A549 (cell line): Measurements from ENCODE around the gene ING5.

Experiments
- BHLHE40 ChIP-seq: IDR thresholded peaks from 2 replicates; pipeline ENCODE4 v1.6.1; 2012; ENCODE audit warnings: low read depth, low read length, inconsistent platforms
- CHD2 ChIP-seq: fragments of 150-350 bp; IDR thresholded peaks from 2 replicates; pipeline ENCODE4 v1.6.1; 2014; ENCODE audit warnings: low read length; ENCODE audit not compliant: partially characterized antibody
- FOSB ChIP-seq: fragments of 250-450 bp; sonication (Bioruptor Pico); IDR thresholded peaks from 2 replicates; pipeline ENCODE4 v1.5.0; 2020; ENCODE audit warnings: mild to moderate bottlenecking, moderate library complexity
- GATA3 ChIP-seq: IDR thresholded peaks from 2 replicates; pipeline ENCODE4 v1.6.1; 2012; ENCODE audit warnings: borderline replicate concordance
- HOXB13 ChIP-seq: fragments of 250-450 bp; sonication (Bioruptor Pico); IDR thresholded peaks from 2 replicates; pipeline ENCODE4 v1.5.0; 2020; ENCODE audit warnings: low read depth, mild to moderate bottlenecking, moderate library complexity
- JUN ChIP-seq, 2 experiments: fragments of >200 bp; sonication (Bioruptor Twin); formaldehyde crosslinking; IDR thresholded peaks; 2 replicates in 1 of 2; 3 replicates in 1 of 2; pipeline ENCODE4 v1.6.1; 2016 to 2017
- PHF8 ChIP-seq: fragments of 200-600 bp; sonication (generic); IDR thresholded peaks from 2 replicates; pipeline ENCODE4 v1.6.1; 2016; ENCODE audit warnings: low read depth, mild to moderate bottlenecking, antibody characterized with exemption, moderate library complexity, borderline replicate concordance
- POLR2A ChIP-seq: IDR thresholded peaks from 2 replicates; pipeline ENCODE4 v1.6.1; 2012; ENCODE audit warnings: mild to moderate bottlenecking, low read length
- POLR2AphosphoS2 ChIP-seq: conservative IDR thresholded peaks from 2 replicates; pipeline ENCODE4 v1.6.1; 2012; ENCODE audit warnings: low read length, improper control_type of control experiment, inconsistent platforms
- TF ChIP-seq, protein P1 (sequence below): IDR thresholded peaks from 2 replicates; pipeline ENCODE4 v1.6.1; 2012
- TF ChIP-seq, protein P2 (sequence below): fragments of >200 bp; sonication (Bioruptor Twin); formaldehyde crosslinking; IDR thresholded peaks from 3 replicates; pipeline ENCODE4 v1.5.1; 2016
- TF ChIP-seq, protein P3 (sequence below): fragments of 450-650 bp; IDR thresholded peaks from 2 replicates; pipeline ENCODE4 v1.6.1; 2014; ENCODE audit warnings: antibody characterized with exemption

DNA sequence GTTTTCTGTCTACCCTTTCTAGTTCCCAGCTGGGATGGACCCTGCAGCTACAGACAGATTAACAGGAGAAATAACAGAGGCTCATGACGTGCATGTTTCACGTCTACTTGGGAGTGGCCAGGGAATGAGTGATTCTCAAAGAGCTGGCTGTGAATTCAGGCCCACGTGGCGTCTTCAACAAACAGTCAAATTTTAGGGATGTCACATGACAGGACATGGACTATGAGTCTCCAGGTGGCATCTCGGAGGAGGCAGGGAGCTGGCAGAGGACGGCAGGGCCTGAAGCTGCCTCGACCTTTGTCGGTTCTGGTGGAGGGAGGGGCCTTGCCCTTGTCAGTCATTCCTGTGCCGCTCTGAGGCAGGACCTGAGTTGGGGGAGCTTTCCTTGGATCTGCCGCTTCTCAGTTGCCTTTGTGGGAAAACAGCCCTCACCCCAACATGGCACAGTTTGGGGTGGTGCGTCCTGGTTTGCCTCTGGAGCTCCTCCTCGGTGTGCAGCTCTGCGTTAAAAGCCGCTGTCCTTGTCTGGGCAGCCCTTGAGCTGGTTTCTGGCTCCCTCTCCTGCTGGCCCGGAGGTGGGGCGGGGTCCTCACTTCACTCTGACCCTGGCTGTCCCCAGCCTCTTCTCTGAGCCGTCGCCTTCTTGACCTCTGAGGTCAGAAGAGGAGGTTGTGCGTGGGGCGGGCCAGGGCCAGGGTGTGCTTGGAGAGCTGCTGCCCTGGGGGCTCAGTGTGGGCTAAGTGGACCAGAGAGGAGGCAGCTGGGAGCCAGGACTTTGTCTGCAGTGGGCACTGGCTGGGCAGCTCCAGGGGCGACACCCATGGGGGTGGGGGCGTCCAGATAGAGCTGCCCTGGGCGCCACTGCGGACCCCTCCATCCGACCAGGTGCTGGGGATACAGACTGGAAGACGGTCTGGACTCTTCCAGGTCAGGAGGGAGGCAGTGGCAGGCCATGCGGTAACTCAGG is 62.7 kb downstream of the ING5 start:
- no peak for TF ChIP-seq JUN (IDR thresholded peaks at IDR 0.05)
- TF ChIP-seq POLR2A: no peak
- no peak for TF ChIP-seq POLR2AphosphoS2
- TF ChIP-seq HOXB13: no peak
- TF ChIP-seq BHLHE40: no peak
- no peak for TF ChIP-seq FOSB (CRISPR knock-in tag)
- TF ChIP-seq, protein P1, sequence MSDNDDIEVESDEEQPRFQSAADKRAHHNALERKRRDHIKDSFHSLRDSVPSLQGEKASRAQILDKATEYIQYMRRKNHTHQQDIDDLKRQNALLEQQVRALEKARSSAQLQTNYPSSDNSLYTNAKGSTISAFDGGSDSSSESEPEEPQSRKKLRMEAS: no peak
- TF ChIP-seq, protein P2, sequence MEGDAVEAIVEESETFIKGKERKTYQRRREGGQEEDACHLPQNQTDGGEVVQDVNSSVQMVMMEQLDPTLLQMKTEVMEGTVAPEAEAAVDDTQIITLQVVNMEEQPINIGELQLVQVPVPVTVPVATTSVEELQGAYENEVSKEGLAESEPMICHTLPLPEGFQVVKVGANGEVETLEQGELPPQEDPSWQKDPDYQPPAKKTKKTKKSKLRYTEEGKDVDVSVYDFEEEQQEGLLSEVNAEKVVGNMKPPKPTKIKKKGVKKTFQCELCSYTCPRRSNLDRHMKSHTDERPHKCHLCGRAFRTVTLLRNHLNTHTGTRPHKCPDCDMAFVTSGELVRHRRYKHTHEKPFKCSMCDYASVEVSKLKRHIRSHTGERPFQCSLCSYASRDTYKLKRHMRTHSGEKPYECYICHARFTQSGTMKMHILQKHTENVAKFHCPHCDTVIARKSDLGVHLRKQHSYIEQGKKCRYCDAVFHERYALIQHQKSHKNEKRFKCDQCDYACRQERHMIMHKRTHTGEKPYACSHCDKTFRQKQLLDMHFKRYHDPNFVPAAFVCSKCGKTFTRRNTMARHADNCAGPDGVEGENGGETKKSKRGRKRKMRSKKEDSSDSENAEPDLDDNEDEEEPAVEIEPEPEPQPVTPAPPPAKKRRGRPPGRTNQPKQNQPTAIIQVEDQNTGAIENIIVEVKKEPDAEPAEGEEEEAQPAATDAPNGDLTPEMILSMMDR: no peak
- TF ChIP-seq, protein P3, sequence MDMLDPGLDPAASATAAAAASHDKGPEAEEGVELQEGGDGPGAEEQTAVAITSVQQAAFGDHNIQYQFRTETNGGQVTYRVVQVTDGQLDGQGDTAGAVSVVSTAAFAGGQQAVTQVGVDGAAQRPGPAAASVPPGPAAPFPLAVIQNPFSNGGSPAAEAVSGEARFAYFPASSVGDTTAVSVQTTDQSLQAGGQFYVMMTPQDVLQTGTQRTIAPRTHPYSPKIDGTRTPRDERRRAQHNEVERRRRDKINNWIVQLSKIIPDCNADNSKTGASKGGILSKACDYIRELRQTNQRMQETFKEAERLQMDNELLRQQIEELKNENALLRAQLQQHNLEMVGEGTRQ: no peak
- no peak for TF ChIP-seq CHD2
- no peak for TF ChIP-seq PHF8
- no peak for TF ChIP-seq GATA3
